Stomach (tissue), 9 donors: ENCODE measurements around the gene USP35. TPM values are rescaled to one million over a fixed set of nuclear protein-coding genes. Genes with fewer than 3 reads are reported as not detected.

Experiments
- DNase-seq, 2 donors: peaks; one replicate each; pipeline versions ENCODE4 v3.0.0 to v3.0.0-alpha.2; 2013 to 2019
- H3K27ac ChIP-seq, 5 donors: fragments of 200-600 bp in 4 of 5; sonication (generic) in 4 of 5; one replicate each; pipeline ENCODE4 v1.5.1; 2013 to 2019; ENCODE audit warnings: mild to moderate bottlenecking in 1 of 5, moderate library complexity in 1 of 5
- H3K27me3 ChIP-seq, 3 donors: fragments of 200-600 bp; sonication (generic); one replicate each; pipeline ENCODE4 v1.5.1; 2017 to 2019; ENCODE audit warnings: mixed run types in 1 of 3
- H3K36me3 ChIP-seq, 4 donors: fragments of 200-600 bp; sonication (generic); 1 replicate in 3 of 4; 2 replicates in 1 of 4; pipeline ENCODE4 v1.5.1; 2016 to 2019
- H3K4me1 ChIP-seq, 4 donors: fragments of 200-600 bp; sonication (generic); one replicate each; pipeline ENCODE4 v1.5.1; 2016 to 2019
- H3K4me3 ChIP-seq, 4 donors: fragments of 200-600 bp; sonication (generic) in 3 of 4; one replicate each; pipeline ENCODE4 v1.5.1; 2016 to 2019; ENCODE audit warnings: mild to moderate bottlenecking in 1 of 4
- H3K9me3 ChIP-seq, 4 donors: fragments of 200-600 bp; sonication (generic); one replicate each; pipeline ENCODE4 v1.5.1; 2016 to 2019
- EP300 ChIP-seq: sonication (generic); formaldehyde crosslinking; IDR thresholded peaks from one replicate; pipeline ENCODE4 v1.6.1; 2017; ENCODE audit warnings: antibody characterized with exemption
- POLR2A ChIP-seq, 4 donors: fragments of 450-650 bp; IDR thresholded peaks; one replicate each; pipeline ENCODE4 v1.6.1; 2016; ENCODE audit warnings: antibody characterized with exemption in 4 of 4, control low read depth in 2 of 4, mild to moderate bottlenecking in 1 of 4, moderate library complexity in 1 of 4
- POLR2AphosphoS5 ChIP-seq, 3 donors: sonication (generic); formaldehyde crosslinking; IDR thresholded peaks; one replicate each; pipeline ENCODE4 v1.6.1; 2016; ENCODE audit warnings: antibody characterized with exemption in 3 of 3
- whole genome bisulfite sequencing, 5 donors: extraction: QIAGEN DNeasy Blood & Tissue Kit in 3 of 5; methylation state at CpG; one replicate each; pipeline versions ENCODE4 v1.1.5 to v1.1.7; 2013 to 2018; 5-methylcytosine and 5-hydroxymethylcytosine counted together
- intact Hi-C: fragments of 100-400 bp; cut with DNase I; formaldehyde crosslinking; loops from one replicate; pipeline ENCODE4 v1.15.1; 2023; ENCODE audit warnings: low total_unique reads
- polyA plus RNA-seq, 3 donors: library from polyadenylated mRNA; stranded (reverse); fragments of 200-250 nt; gene quantifications; one replicate each; pipeline ENCODE4 v1.2.3, GENCODE V29; 2013
- total RNA-seq, 5 donors: library from RNA; depleted of rRNA; stranded (reverse); fragments of >200 nt; gene quantifications; one replicate each; pipeline versions ENCODE4 v1.1.0 to v1.2.3, GENCODE V29; 2014 to 2016
- TF ChIP-seq, protein P1 (sequence below), 7 experiments: fragments of 450-650 bp in 4 of 7; fragments of 200-600 bp in 3 of 7; sonication (generic) in 3 of 7; IDR thresholded peaks; one replicate each; pipeline ENCODE4 v1.5.1; 2016 to 2019; ENCODE audit warnings: antibody characterized with exemption in 7 of 7, control low read depth in 2 of 7, mild to moderate bottlenecking in 1 of 7
- donor health status: healthy with polysubstance abuse.
- donor health status: Bipolar disorder and iron deficiency.
- donor health status: healthy.

USP35 gene
- total and polyA plus RNA-seq, 8 donors = 0.61 to 68.4 (median 4.9) TPM

DNA sequence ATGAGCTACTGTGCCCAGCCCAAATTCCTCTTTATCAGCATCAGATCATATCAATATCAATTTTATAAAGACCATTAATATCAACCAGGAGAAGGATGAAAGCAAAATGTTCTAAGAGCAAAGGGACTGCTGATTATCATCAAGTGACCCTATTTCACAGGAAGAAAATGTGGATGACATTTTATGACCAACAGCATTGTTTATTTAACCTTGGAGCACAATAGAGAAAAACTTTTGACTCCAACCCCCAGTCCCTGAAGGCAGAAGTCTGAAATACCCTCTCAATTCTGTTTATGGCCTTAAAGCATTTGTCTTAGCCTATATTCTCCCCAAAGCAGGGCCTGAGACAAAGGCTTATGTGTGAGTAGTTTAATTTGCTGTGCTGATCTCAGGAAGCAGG, 38.0 kb upstream of the USP35 start:
- intact Hi-C loops = no loop called here
- no peak for TF ChIP-seq POLR2AphosphoS5 (IDR thresholded peaks at IDR 0.05)
- TF ChIP-seq POLR2A (IDR thresholded peaks at IDR 0.05) = no peak
- TF ChIP-seq, protein P1, sequence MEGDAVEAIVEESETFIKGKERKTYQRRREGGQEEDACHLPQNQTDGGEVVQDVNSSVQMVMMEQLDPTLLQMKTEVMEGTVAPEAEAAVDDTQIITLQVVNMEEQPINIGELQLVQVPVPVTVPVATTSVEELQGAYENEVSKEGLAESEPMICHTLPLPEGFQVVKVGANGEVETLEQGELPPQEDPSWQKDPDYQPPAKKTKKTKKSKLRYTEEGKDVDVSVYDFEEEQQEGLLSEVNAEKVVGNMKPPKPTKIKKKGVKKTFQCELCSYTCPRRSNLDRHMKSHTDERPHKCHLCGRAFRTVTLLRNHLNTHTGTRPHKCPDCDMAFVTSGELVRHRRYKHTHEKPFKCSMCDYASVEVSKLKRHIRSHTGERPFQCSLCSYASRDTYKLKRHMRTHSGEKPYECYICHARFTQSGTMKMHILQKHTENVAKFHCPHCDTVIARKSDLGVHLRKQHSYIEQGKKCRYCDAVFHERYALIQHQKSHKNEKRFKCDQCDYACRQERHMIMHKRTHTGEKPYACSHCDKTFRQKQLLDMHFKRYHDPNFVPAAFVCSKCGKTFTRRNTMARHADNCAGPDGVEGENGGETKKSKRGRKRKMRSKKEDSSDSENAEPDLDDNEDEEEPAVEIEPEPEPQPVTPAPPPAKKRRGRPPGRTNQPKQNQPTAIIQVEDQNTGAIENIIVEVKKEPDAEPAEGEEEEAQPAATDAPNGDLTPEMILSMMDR (IDR thresholded peaks at IDR 0.05) = no peak
- no peak overlapping the region for H3K27ac ChIP-seq
- peaks cover 0 to 7% (median 0%) of the 10 kb centered on the region in 4 donors for H3K4me1 ChIP-seq
- H3K9me3 ChIP-seq = no peaks in the 10 kb centered on the region
- no peaks in the 10 kb centered on the region for H3K27me3 ChIP-seq
- H3K36me3 ChIP-seq = no peaks in the 10 kb centered on the region
- no peak for DNase-seq
- no peak overlapping the region for H3K4me3 ChIP-seq

DNA sequence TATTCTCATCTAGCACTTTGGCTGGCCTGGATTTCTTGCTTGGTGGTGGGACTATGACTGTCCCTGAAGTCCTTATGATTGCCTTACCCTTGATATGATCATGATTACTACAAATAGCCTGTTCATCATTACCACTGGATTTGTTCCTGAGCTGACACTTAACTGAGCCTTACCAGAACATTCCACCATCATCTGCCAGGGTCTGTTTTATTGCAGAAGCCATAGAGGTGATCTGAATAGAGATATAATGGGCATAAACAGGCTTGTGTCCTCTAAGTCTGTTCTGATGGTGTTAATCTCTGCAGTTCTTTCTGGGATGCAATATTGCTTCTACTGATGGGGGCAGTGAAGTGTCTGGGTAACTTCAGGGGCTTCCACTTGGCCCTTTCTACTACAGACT, 36.9 kb upstream of the USP35 start:
- intact Hi-C loops = no loop called here
- no peaks in the 10 kb centered on the region for H3K9me3 ChIP-seq

DNA sequence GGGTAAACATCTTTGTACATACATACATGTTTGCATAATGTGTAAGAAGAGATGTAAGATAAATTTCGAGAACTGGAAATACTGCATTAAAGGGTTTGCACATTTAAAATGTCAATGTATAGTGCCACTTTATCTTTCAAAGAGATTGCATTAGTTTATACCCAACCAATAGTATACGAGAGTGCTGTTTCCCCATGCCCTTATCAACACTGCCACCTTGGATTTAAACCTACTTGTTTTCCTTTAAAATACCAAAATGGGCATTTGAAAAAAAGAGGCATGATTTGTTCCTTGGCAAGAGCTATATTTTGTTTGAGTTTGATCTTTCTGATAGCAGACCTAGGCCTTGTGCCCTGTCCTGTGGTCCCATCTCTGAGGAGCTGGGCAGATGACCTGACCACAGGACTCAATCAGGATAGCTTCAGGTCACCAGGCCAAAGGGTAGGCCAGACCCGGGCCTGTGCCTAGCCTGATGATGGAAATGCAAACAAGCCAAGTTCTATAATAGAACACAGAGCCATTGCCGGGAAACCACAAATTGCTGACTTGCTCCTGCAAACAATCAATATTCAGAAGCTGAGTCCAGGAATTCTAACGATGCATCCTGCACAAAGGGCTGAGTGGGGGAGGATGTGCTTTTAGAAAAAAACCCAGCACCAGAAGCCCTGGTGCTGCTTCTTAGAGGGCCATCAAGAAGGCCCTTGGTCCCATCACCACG, 32.4 kb upstream of the USP35 start:
- peak in 1 of 2 donors; percentile 26 for DNase-seq
- Histone ChIP-seq H3K36me3 (no peaks in the 10 kb centered on the region), H3K9me3 (no peaks in the 10 kb centered on the region), H3K4me3 (no peak overlapping the region), H3K4me1 (peaks cover 0 to 25% (median 3%) of the 10 kb centered on the region in 4 donors), H3K27me3 (no peaks in the 10 kb centered on the region), H3K27ac (no peak overlapping the region)
- 35 to 53% (median 41%) methylated on average over 5 to 6 of the region's 6 CpGs for WGBS, 5 donors
- intact Hi-C loops = no loop called here
- TF ChIP-seq POLR2A (IDR thresholded peaks at IDR 0.05) (no peak), EP300 (no peak), POLR2AphosphoS5 (IDR thresholded peaks at IDR 0.05) (no peak)
- TF ChIP-seq, protein P1 (IDR thresholded peaks at IDR 0.05) = no peak

More for the DNA sequence above, 36.9 kb upstream of the USP35 start:
- no peak overlapping the region for H3K27ac ChIP-seq
- no peak for DNase-seq
- H3K36me3 ChIP-seq = no peaks in the 10 kb centered on the region
- H3K4me1 ChIP-seq = peaks cover 0 to 16% (median 0%) of the 10 kb centered on the region in 4 donors
- no peak overlapping the region for H3K4me3 ChIP-seq
- TF ChIP-seq EP300 (no peak), POLR2AphosphoS5 (IDR thresholded peaks at IDR 0.05) (no peak), POLR2A (IDR thresholded peaks at IDR 0.05) (no peak)
- TF ChIP-seq, protein P1 (IDR thresholded peaks at IDR 0.05) = no peak
- H3K27me3 ChIP-seq = no peaks in the 10 kb centered on the region

DNA sequence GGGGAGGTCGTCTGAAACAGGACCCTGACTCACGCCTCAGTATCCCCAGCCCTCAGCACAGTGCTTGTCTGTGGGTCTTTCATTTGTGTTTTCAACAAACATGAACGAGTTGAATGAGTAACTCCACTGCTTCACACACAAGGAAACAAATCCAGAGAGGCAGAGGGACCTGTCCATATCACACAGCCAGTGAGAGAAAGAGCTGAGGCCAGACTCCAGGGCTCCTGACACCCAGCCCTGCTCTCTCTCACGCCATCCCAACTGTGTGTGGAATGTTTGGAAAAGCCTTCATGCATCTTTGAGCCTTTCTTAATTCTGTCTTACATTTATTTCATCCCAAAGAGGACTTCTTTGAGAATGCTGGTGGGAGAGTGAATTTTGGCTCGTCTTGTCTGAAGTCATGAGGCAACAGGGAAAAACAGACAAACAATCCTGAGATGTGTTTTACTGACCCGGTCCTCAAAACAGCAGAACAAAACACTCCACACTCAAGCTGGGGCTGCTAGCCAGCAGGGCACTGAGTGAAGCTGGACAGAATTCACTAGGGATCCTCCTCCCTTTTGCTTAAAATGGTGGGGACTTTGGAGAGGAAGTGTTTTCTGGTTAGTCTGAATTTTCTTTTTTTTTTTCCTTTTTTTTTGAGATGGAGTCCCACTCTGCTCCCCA, 29.6 kb upstream of the USP35 start:
- Histone ChIP-seq H3K4me1 (peaks cover 0 to 41% (median 3%) of the 10 kb centered on the region in 4 donors), H3K4me3 (no peak overlapping the region), H3K27ac (peak overlapping the region in 1 of 5 donors; percentile 48), H3K36me3 (no peaks in the 10 kb centered on the region), H3K27me3 (no peaks in the 10 kb centered on the region), H3K9me3 (no peaks in the 10 kb centered on the region)
- intact Hi-C loops = no loop called here
- no peak for DNase-seq
- no peak for TF ChIP-seq EP300
- no peak for TF ChIP-seq POLR2A (IDR thresholded peaks at IDR 0.05)
- TF ChIP-seq, protein P1 (IDR thresholded peaks at IDR 0.05) = no peak
- no peak for TF ChIP-seq POLR2AphosphoS5 (IDR thresholded peaks at IDR 0.05)
- 47 to 65% (median 59%) methylated on average over 6 of the region's 6 CpGs for WGBS, 5 donors
